CD14-positive monocyte (primary cell): ENCODE results near the gene HEXA. TPM values are rescaled to one million over a fixed set of nuclear protein-coding genes. Genes with fewer than 3 reads are reported as not detected.

Experiments used
- DNase-seq, 3 donors: peaks; one replicate each; pipeline ENCODE4 v3.0.0-alpha.2; 2011 to 2022
- H2AFZ ChIP-seq: 2 replicates; pipeline ENCODE4 v1.6.0; 2012; ENCODE audit warnings: mild to moderate bottlenecking, low read depth, low read length, inconsistent platforms; ENCODE audit not compliant: insufficient read depth, poor library complexity, severe bottlenecking
- H3K27ac ChIP-seq, 2 donors: 1 replicate in 1 of 2; 2 replicates in 1 of 2; pipeline ENCODE4 v1.5.1; 2012 to 2013; ENCODE audit warnings: low read length in 2 of 2, control low read depth in 1 of 2, inconsistent platforms in 1 of 2, low read depth in 1 of 2, mild to moderate bottlenecking in 1 of 2
- H3K27me3 ChIP-seq, 2 donors: one replicate each; pipeline versions ENCODE4 v1.6.0 to v1.6.1; 2011 to 2013; ENCODE audit warnings: low read length in 2 of 2; ENCODE audit not compliant: control insufficient read depth in 2 of 2, insufficient read depth in 2 of 2
- H3K36me3 ChIP-seq, 2 donors: replicated peaks in 1 of 2; 1 replicate in 1 of 2; 2 replicates in 1 of 2; pipeline versions ENCODE4 v1.5.1 to v1.6.1; 2012 to 2013; ENCODE audit warnings: low read length in 2 of 2, control low read depth in 1 of 2, inconsistent platforms in 1 of 2, mild to moderate bottlenecking in 1 of 2; ENCODE audit not compliant: insufficient read depth in 2 of 2, control insufficient read depth in 1 of 2
- H3K4me1 ChIP-seq, 2 donors: 1 replicate in 1 of 2; 2 replicates in 1 of 2; pipeline versions ENCODE4 v1.5.1 to v1.6.1; 2012 to 2013; ENCODE audit warnings: low read length in 2 of 2, control low read depth in 1 of 2, inconsistent platforms in 1 of 2, mild to moderate bottlenecking in 1 of 2, moderate library complexity in 1 of 2; ENCODE audit not compliant: insufficient read depth in 2 of 2, control insufficient read depth in 1 of 2
- H3K4me2 ChIP-seq: replicated peaks from 2 replicates; pipeline ENCODE3; 2012; ENCODE audit warnings: low read length, moderate library complexity, mild to moderate bottlenecking; ENCODE audit not compliant: poor library complexity, severe bottlenecking; ENCODE audit errors: extremely low read depth
- H3K4me3 ChIP-seq, 3 experiments: fragments of 200-600 bp in 1 of 3; sonication (generic) in 1 of 3; replicated peaks in 1 of 3; 1 replicate in 2 of 3; 2 replicates in 1 of 3; pipeline ENCODE4 v1.5.1; 2011 to 2013; ENCODE audit warnings: low read length in 3 of 3, mild to moderate bottlenecking in 3 of 3, control low read depth in 2 of 3, low read depth in 2 of 3, inconsistent platforms in 1 of 3, moderate library complexity in 1 of 3
- H3K79me2 ChIP-seq: 2 replicates; pipeline ENCODE4 v1.6.0; 2012; ENCODE audit warnings: mild to moderate bottlenecking, control low read depth, inconsistent platforms, low read length, moderate library complexity; ENCODE audit not compliant: insufficient read depth
- H3K9ac ChIP-seq: 2 replicates; pipeline ENCODE4 v1.6.0; 2017; ENCODE audit warnings: low read length, mild to moderate bottlenecking; ENCODE audit not compliant: insufficient read depth, poor library complexity, severe bottlenecking
- H3K9me3 ChIP-seq, 2 donors: replicated peaks in 1 of 2; 1 replicate in 1 of 2; 2 replicates in 1 of 2; pipeline versions ENCODE4 v1.5.1 to v1.6.1; 2012 to 2013; ENCODE audit warnings: low read length in 2 of 2, control low read depth in 1 of 2; ENCODE audit not compliant: control insufficient read depth in 1 of 2, insufficient read depth in 1 of 2
- H4K20me1 ChIP-seq: 2 replicates; pipeline ENCODE4 v1.6.0; 2012; ENCODE audit warnings: mild to moderate bottlenecking, low read length, control low read depth, moderate library complexity; ENCODE audit not compliant: insufficient read depth
- H3K27ac Mint-ChIP-seq, 7 donors: one replicate each; pipeline ENCODE4 v1.8.0; 2020; ENCODE audit warnings: mild to moderate bottlenecking in 7 of 7, mixed read lengths in 7 of 7, moderate library complexity in 6 of 7, inconsistent platforms in 2 of 7
- H3K27me3 Mint-ChIP-seq, 3 donors: one replicate each; pipeline ENCODE4 v1.8.0; 2021 to 2022; ENCODE audit warnings: low read depth in 3 of 3, mild to moderate bottlenecking in 3 of 3, mixed read lengths in 3 of 3, moderate library complexity in 3 of 3, inconsistent platforms in 1 of 3
- H3K36me3 Mint-ChIP-seq, 2 donors: one replicate each; pipeline ENCODE4 v1.8.0; 2020; ENCODE audit warnings: mixed read lengths in 2 of 2, inconsistent platforms in 1 of 2, mild to moderate bottlenecking in 1 of 2
- H3K4me1 Mint-ChIP-seq: one replicate; pipeline ENCODE4 v1.8.0; 2020; ENCODE audit warnings: mild to moderate bottlenecking, mixed read lengths
- H3K4me3 Mint-ChIP-seq, 2 donors: one replicate each; pipeline ENCODE4 v1.8.0; 2020; ENCODE audit warnings: mild to moderate bottlenecking in 2 of 2, mixed read lengths in 2 of 2, moderate library complexity in 1 of 2
- H3K9me3 Mint-ChIP-seq, 7 donors: one replicate each; pipeline ENCODE4 v1.8.0; 2020 to 2022; ENCODE audit warnings: mixed read lengths in 7 of 7, mild to moderate bottlenecking in 6 of 7, moderate library complexity in 6 of 7, inconsistent platforms in 2 of 7
- WGBS: methylation state at CpG from one replicate; pipeline ENCODE4 v1.1.5; 2013; ENCODE audit warnings: missing lambda C conversion rate; ENCODE audit not compliant: insufficient coverage; 5-methylcytosine and 5-hydroxymethylcytosine counted together
- intact Hi-C, 2 donors: fragments of 100-400 bp; cut with micrococcal nuclease; formaldehyde crosslinking; loops; one replicate each; pipeline versions ENCODE4 v1.15.0 to v1.15.1; 2023
- polyA plus RNA-seq, 3 donors: library from polyadenylated mRNA; depleted of rRNA in 1 of 3; unstranded in 2 of 3; stranded (reverse) in 1 of 3; fragments of 300-500 nt in 2 of 3; fragments of >200 nt in 1 of 3; fragmentation: Illumina TruSeq in 2 of 3; gene quantifications; 1 replicate in 2 of 3; 2 replicates in 1 of 3; pipeline ENCODE4 v1.2.3, GENCODE V29; 2012 to 2021
- TF ChIP-seq, protein P1 (sequence below): fragments of 200-600 bp; IDR thresholded peaks from one replicate; pipeline ENCODE4 v1.8.0; 2022; ENCODE audit warnings: antibody characterized with exemption, mild to moderate bottlenecking

HEXA gene
- polyA plus RNA-seq, 3 donors = 164 to 192 (median 186) TPM

GRCh38 chr15:72331021-72331420 lies 44.8 kb downstream of the HEXA start:
- Mint-ChIP-seq H3K27me3 (peaks cover 0 to 2% (median 0%) of the 10 kb centered on the region in 3 donors), H3K4me3 (no peak overlapping the region), H3K4me1 (no peaks in the 10 kb centered on the region), H3K9me3 (peaks cover 0 to 2% (median 0%) of the 10 kb centered on the region in 7 donors), H3K36me3 (peaks cover 29 to 51% of the 10 kb centered on the region in 2 donors), H3K27ac (no peak overlapping the region)
- Histone ChIP-seq H3K36me3 (peaks cover 5 to 11% of the 10 kb centered on the region in 2 donors), H3K4me3 (no peak overlapping the region), H3K4me1 (no peaks in the 10 kb centered on the region), H3K9ac (no peak overlapping the region), H3K9me3 (no peaks in the 10 kb centered on the region), H3K27ac (no peak overlapping the region), H3K27me3 (no peaks in the 10 kb centered on the region), H3K4me2 (no peak overlapping the region), H2AFZ (no peak overlapping the region), H3K79me2 (no peaks in the 10 kb centered on the region), H4K20me1 (no peaks in the 10 kb centered on the region)
- TF ChIP-seq, protein P1, sequence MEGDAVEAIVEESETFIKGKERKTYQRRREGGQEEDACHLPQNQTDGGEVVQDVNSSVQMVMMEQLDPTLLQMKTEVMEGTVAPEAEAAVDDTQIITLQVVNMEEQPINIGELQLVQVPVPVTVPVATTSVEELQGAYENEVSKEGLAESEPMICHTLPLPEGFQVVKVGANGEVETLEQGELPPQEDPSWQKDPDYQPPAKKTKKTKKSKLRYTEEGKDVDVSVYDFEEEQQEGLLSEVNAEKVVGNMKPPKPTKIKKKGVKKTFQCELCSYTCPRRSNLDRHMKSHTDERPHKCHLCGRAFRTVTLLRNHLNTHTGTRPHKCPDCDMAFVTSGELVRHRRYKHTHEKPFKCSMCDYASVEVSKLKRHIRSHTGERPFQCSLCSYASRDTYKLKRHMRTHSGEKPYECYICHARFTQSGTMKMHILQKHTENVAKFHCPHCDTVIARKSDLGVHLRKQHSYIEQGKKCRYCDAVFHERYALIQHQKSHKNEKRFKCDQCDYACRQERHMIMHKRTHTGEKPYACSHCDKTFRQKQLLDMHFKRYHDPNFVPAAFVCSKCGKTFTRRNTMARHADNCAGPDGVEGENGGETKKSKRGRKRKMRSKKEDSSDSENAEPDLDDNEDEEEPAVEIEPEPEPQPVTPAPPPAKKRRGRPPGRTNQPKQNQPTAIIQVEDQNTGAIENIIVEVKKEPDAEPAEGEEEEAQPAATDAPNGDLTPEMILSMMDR = no peak
- DNase-seq = no peak
- 100% methylated on average over 2 of the region's 3 CpGs for WGBS
- intact Hi-C loops = no loop called here

DNA sequence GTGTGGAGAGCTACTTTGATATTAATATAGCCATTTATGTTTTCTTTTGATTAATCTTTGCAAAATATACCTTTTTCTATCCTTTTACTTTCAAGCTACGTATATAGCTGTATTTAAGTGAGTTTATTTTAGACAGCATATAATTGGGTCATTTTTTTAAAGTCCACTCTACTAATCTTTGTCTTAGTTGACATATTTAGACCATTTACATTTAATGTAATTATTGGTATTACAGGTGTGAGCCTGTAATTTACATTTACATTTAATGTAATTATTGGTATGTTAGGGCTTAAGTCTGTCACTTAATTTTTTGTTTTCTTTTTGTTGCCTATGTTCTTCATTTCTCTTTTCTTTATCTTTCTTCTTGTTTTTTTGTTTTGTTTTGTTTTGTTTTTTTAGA lies 52.1 kb downstream of the HEXA start:
- Mint-ChIP-seq H3K36me3 (peaks cover 23 to 28% of the 10 kb centered on the region in 2 donors), H3K4me3 (no peak overlapping the region), H3K27ac (no peak overlapping the region), H3K4me1 (peaks cover 15% of the 10 kb centered on the region), H3K9me3 (peaks cover 3 to 19% (median 8%) of the 10 kb centered on the region in 7 donors), H3K27me3 (peaks cover 14 to 16% (median 15%) of the 10 kb centered on the region in 3 donors)
- no CpG with 5 or more reads among the region's 1 CpG for WGBS
- Histone ChIP-seq H3K4me1 (peaks cover 8% of the 10 kb centered on the region in 2 donors), H3K27me3 (peaks cover 0 to 8% of the 10 kb centered on the region in 2 donors), H3K9ac (no peak overlapping the region), H4K20me1 (peaks cover 7% of the 10 kb centered on the region), H3K79me2 (no peaks in the 10 kb centered on the region), H3K4me3 (no peak overlapping the region), H3K9me3 (no peaks in the 10 kb centered on the region), H3K36me3 (peaks cover 5 to 11% of the 10 kb centered on the region in 2 donors), H3K4me2 (no peak overlapping the region), H3K27ac (no peak overlapping the region), H2AFZ (no peak overlapping the region)
- TF ChIP-seq, protein P1 = no peak
- no peak for DNase-seq
- intact Hi-C loops = loop anchor here (5.0 to 10.0 kb wide), 2 partner anchors 149 to 461 kb away; partner anchors contain the start of genes ADPGK (in 1 of the 2) and ARIH1 (in 1 of the 2)
